Type B pancreatic cell (in vitro differentiated cells): ENCODE data around the gene POLE4. TPM values are rescaled to one million over a fixed set of nuclear protein-coding genes. Genes with fewer than 3 reads are reported as not detected.

ENCODE experiments used
- DNase-seq: peaks from one replicate; pipeline ENCODE4 v3.0.0; 2021; ENCODE audit warnings: mixed read lengths; ENCODE audit not compliant: unreplicated experiment; ENCODE audit errors: extremely low spot score
- H3K27ac Mint-ChIP-seq: 2 replicates; pipeline ENCODE4 v1.8.0; 2021; ENCODE audit warnings: mild to moderate bottlenecking, mixed read lengths
- H3K27me3 Mint-ChIP-seq: 2 replicates; pipeline ENCODE4 v1.8.0; 2021; ENCODE audit warnings: mixed read lengths
- H3K36me3 Mint-ChIP-seq: 2 replicates; pipeline ENCODE4 v1.8.0; 2021; ENCODE audit warnings: mixed read lengths
- H3K4me1 Mint-ChIP-seq: one replicate; pipeline ENCODE4 v1.8.0; 2021; ENCODE audit warnings: mixed read lengths; ENCODE audit not compliant: unreplicated experiment
- H3K4me3 Mint-ChIP-seq: 2 replicates; pipeline ENCODE4 v1.8.0; 2021; ENCODE audit warnings: mild to moderate bottlenecking, mixed read lengths
- H3K9me3 Mint-ChIP-seq: 2 replicates; pipeline ENCODE4 v1.8.0; 2021; ENCODE audit warnings: mixed read lengths
- CTCF ChIP-seq: fragments of 200-600 bp; sonication (generic); conservative IDR thresholded peaks from 2 replicates; pipeline ENCODE4 v1.5.0; 2021; ENCODE audit warnings: antibody characterized with exemption, mild to moderate bottlenecking
- total RNA-seq: library from RNA; stranded (reverse); gene quantifications from 2 replicates; pipeline ENCODE4 v1.2.1, GENCODE V29; 2021; ENCODE audit warnings: low replicate concordance

Gene POLE4
- total RNA-seq, 1 donor from 2014 or later, result 31.0 TPM

DNA sequence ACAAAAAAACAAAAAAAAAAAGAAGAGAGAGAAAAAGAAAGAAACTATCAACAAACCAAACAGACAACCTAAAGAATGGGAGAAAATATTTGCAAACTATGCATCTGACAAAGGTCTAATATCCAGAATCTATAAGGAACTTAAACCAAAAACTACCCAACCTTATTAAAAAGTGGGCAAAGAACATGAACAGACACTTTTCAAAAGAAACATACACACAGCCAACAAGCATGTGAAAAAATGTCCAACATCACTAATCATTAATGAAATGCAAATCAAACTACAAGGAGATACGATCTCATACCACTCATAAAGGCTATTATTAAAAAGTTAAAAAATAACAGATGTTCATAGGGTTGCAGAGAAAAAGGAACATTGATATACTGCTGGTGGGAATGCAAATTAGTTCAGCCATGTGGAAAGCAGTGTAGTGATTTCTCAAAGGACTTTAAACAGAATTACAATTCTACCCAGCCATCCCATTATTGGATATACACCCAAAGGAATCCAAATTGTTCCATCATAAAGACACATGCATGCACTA, 7.2 kb upstream of the POLE4 start:
- Mint-ChIP-seq H3K36me3 (peaks cover 22% of the 10 kb centered on the region), H3K27me3 (no peaks in the 10 kb centered on the region), H3K27ac (no peak overlapping the region), H3K4me3 (no peak overlapping the region), H3K9me3 (peaks cover 17% of the 10 kb centered on the region), H3K4me1 (no peaks in the 10 kb centered on the region)
- no peak for TF ChIP-seq CTCF
- DNase-seq, result no peak

GRCh38 chr2:74952575-74952974, 5.9 kb upstream of the POLE4 start:
- DNase-seq, result no peak
- Mint-ChIP-seq H3K36me3 (peaks cover 22% of the 10 kb centered on the region), H3K4me1 (no peaks in the 10 kb centered on the region), H3K4me3 (no peak overlapping the region), H3K27ac (no peak overlapping the region), H3K9me3 (peaks cover 17% of the 10 kb centered on the region), H3K27me3 (no peaks in the 10 kb centered on the region)
- no peak for TF ChIP-seq CTCF

DNA sequence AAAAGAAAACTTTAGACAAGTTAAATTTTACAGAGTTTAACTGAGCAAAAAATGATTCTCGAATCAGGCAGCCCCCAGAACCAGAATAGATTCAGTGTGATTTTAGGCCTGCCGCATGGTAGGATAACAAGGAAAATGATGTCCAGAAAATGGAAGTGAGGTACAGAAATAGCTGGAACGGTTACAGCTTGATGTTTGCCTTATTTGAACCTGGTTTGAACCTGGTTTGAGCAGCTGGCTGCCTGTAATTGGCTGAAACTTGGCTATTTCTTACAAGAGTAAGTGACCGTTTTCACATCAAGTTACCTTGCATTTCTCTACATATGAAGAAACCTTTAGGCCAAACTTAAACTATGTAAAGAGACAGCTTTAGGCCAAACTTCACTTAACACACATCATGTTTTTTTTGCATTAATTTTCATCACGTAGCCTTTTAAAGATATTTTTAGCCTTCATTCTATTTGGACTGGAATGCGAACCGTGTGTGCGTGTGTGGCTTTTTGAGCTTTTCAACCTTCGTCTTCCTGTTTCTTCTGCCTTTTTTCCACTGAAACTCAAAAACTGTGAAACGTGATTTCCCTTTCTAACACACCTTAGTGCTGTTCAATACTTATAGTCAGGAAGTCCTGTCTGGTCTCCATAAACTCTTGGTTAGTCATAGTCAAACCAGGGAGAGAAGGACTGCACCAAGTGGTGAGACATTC, 4.5 kb upstream of the POLE4 start:
- Mint-ChIP-seq H3K9me3 (peaks cover 21% of the 10 kb centered on the region), H3K27ac (no peak overlapping the region), H3K4me3 (no peak overlapping the region), H3K36me3 (peaks cover 22% of the 10 kb centered on the region), H3K4me1 (peaks cover 4% of the 10 kb centered on the region), H3K27me3 (no peaks in the 10 kb centered on the region)
- no peak for TF ChIP-seq CTCF
- DNase-seq, result no peak

- no peaks in the 10 kb centered on the region for H3K27me3 Mint-ChIP-seq
- no peak overlapping the region for H3K4me3 Mint-ChIP-seq
- no peak overlapping the region for H3K27ac Mint-ChIP-seq
- no peak for TF ChIP-seq CTCF
- peaks cover 4% of the 10 kb centered on the region for H3K4me1 Mint-ChIP-seq
- peaks cover 21% of the 10 kb centered on the region for H3K9me3 Mint-ChIP-seq
- no peak for DNase-seq
- peaks cover 22% of the 10 kb centered on the region for H3K36me3 Mint-ChIP-seq
Measured at GRCh38 chr2:74954500-74954874, 4.0 kb upstream of the POLE4 start.

GRCh38 chr2:74957886-74958273, 563 bp upstream of the POLE4 start:
- no peaks in the 10 kb centered on the region for H3K27me3 Mint-ChIP-seq
- peaks cover 4% of the 10 kb centered on the region for H3K4me1 Mint-ChIP-seq
- DNase-seq, result no peak
- peaks cover 9% of the 10 kb centered on the region for H3K9me3 Mint-ChIP-seq
- peaks cover 30% of the 10 kb centered on the region for H3K36me3 Mint-ChIP-seq
- no peak for TF ChIP-seq CTCF
- H3K27ac Mint-ChIP-seq, result peak overlapping the region; percentile 79
- peak overlapping the region; percentile 86 for H3K4me3 Mint-ChIP-seq
